ENCODE results near the gene AGBL4. TPM values are rescaled to one million over a fixed set of nuclear protein-coding genes. Genes with fewer than 3 reads are reported as not detected.
A peak's percentile ranks its signal among the peaks of the same experiment; 100 is the strongest.

Gene AGBL4
- total RNA-seq, 1 experiment from 2014 or later = 0.33 TPM

DNA sequence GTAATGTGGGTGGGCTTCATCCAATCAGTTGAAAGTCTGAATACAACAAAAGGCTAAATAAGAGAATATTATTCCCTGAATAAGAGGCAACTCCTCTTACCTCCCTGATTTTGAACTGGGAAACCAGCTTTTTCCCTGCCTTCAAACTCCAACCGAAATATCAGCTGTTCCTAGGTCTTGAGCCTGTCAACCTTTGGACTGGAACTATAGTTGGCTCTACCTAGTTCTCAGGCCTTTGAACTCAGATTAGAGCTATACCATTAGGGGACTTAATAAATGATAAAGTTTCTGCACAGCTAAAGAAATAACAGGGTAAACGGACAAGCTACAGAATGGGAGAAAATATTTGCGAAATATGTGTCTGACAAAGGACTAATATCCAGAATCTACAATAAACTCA is 1203.3 kb downstream of the AGBL4 start:
- H3K4me3 ChIP-seq (ENCODE audit: low read length) = no peak overlapping the region
- H3F3A ChIP-seq (ENCODE audit: low read length, unreplicated experiment) = no peaks in the 10 kb centered on the region
- no peaks in the 10 kb centered on the region for H3K4me1 ChIP-seq (ENCODE audit: insufficient read depth, low read length)
- intact Hi-C loops (cut with micrococcal nuclease) = no loop called here
- no peak overlapping the region for H3K9ac ChIP-seq (ENCODE audit: low read length)
- TF ChIP-seq, protein P1, sequence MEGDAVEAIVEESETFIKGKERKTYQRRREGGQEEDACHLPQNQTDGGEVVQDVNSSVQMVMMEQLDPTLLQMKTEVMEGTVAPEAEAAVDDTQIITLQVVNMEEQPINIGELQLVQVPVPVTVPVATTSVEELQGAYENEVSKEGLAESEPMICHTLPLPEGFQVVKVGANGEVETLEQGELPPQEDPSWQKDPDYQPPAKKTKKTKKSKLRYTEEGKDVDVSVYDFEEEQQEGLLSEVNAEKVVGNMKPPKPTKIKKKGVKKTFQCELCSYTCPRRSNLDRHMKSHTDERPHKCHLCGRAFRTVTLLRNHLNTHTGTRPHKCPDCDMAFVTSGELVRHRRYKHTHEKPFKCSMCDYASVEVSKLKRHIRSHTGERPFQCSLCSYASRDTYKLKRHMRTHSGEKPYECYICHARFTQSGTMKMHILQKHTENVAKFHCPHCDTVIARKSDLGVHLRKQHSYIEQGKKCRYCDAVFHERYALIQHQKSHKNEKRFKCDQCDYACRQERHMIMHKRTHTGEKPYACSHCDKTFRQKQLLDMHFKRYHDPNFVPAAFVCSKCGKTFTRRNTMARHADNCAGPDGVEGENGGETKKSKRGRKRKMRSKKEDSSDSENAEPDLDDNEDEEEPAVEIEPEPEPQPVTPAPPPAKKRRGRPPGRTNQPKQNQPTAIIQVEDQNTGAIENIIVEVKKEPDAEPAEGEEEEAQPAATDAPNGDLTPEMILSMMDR (conservative IDR thresholded peaks at IDR 0.05; ENCODE audit: low read depth, low read length) = no peak
- TF ChIP-seq EZH2phosphoT487 (IDR thresholded peaks at IDR 0.05; ENCODE audit: borderline replicate concordance, low read length) (no peak), EZH2 (IDR thresholded peaks at IDR 0.05; ENCODE audit: low read length, unreplicated experiment) (no peak)
- ATAC-seq = no peak
- ChIA-PET CTCF (no interaction called here), POLR2A (ENCODE audit: unreplicated experiment) (no interaction called here)
- H3K27ac ChIP-seq (ENCODE audit: low read length) = no peak overlapping the region
- no peak overlapping the region for H2AFZ ChIP-seq (ENCODE audit: low read length)
- H3K79me2 ChIP-seq (ENCODE audit: low read length) = no peaks in the 10 kb centered on the region
- H3K9me3 ChIP-seq (ENCODE audit: low read length) = no peaks in the 10 kb centered on the region
- H3K36me3 ChIP-seq (ENCODE audit: low read depth, low read length) = no peaks in the 10 kb centered on the region
- H3K27me3 ChIP-seq (ENCODE audit: low read length) = no peaks in the 10 kb centered on the region
- no peak overlapping the region for H3K4me2 ChIP-seq (ENCODE audit: low read length)
- H3K9me2 ChIP-seq (replicated peaks; ENCODE audit: low read length) = no peaks in the 10 kb centered on the region
- no peak for DNase-seq
- no peaks in the 10 kb centered on the region for H4K20me1 ChIP-seq (ENCODE audit: low read length)
- no TSS peak for BruUV-seq (replicated peaks)

DNA sequence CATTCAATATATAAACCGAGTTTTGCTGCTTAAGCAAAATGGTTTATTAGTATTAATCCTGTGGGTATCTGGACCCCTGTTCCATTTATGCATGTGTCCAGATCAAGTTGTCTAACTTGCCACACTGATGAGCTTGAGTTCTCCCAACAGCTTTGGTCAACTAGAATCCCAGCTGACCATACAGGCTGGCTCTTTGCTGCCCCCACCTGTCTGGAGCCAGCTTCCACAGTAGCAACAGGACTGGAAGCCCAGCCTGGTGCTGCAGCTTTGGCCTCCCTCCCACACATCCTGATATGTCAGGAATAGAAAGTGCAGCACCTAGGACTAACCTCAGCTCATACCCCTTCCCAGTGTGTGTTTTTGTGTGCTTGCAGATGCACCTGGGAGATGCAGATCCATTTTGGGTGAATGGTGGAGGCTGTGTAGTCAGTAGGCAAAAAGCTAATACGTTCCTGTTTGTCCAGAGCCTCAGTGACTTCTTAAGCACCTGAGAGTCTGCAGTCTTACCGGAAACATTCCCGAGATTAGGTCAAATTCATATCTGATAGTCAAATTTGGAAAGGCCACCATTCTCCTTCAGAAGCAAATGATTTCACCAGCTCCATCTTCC is 1206.1 kb downstream of the AGBL4 start:
- no peaks in the 10 kb centered on the region for H3K9me3 ChIP-seq (ENCODE audit: low read length)
- H3K79me2 ChIP-seq (ENCODE audit: low read length) = no peaks in the 10 kb centered on the region
- H3K27me3 ChIP-seq (ENCODE audit: low read length) = no peaks in the 10 kb centered on the region
- H3K4me2 ChIP-seq (ENCODE audit: low read length) = no peak overlapping the region
- BruUV-seq (replicated peaks) = no TSS peak
- no peaks in the 10 kb centered on the region for H3K4me1 ChIP-seq (ENCODE audit: insufficient read depth, low read length)
- TF ChIP-seq, protein P1 (conservative IDR thresholded peaks at IDR 0.05; ENCODE audit: low read depth, low read length) = peak; percentile 91
- no peak for TF ChIP-seq EZH2phosphoT487 (IDR thresholded peaks at IDR 0.05; ENCODE audit: borderline replicate concordance, low read length)
- no peak overlapping the region for H3K4me3 ChIP-seq (ENCODE audit: low read length)
- DNase-seq (peak; percentile 73), ATAC-seq (peak; percentile 92)
- H3K27ac ChIP-seq (ENCODE audit: low read length) = no peak overlapping the region
- H3K9me2 ChIP-seq (replicated peaks; ENCODE audit: low read length) = no peaks in the 10 kb centered on the region
- POLR2A ChIA-PET (ENCODE audit: unreplicated experiment) = no interaction called here
- CTCF ChIA-PET = interaction anchor here (0.6 to 1.6 kb wide), 6 partner anchors 52 to 245 kb away, joined by 3 to 47 read pairs (median 6); no protein-coding TSS in a partner anchor
- no peak overlapping the region for H2AFZ ChIP-seq (ENCODE audit: low read length)
- no peaks in the 10 kb centered on the region for H3K36me3 ChIP-seq (ENCODE audit: low read depth, low read length)
- H3F3A ChIP-seq (ENCODE audit: low read length, unreplicated experiment) = no peaks in the 10 kb centered on the region
- no peaks in the 10 kb centered on the region for H4K20me1 ChIP-seq (ENCODE audit: low read length)
- H3K9ac ChIP-seq (ENCODE audit: low read length) = no peak overlapping the region
- intact Hi-C loops (cut with micrococcal nuclease) = loop anchor here (2.0 to 5.0 kb wide), 3 partner anchors 120 to 245 kb away; no protein-coding TSS in a partner anchor

DNA sequence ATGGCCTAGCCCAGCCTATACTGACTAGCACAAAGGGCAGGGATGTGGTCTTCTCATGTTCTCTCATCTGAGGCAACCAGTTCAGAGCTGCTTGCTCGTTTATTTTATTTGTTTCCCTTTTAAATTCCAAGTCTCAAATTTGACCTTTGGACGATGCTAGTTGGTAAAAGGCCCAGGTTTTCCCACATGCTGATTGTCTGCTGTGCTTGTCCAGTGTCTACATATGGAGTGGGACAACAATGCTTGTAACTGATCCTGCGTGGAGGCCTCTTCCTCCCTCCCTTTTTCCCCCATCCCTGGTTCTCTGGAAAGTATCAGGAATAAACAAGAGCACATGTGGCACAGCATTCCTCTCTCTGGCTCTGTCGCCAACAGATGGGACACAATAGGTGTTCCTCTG is 1213.0 kb downstream of the AGBL4 start:
- no TSS peak for BruUV-seq (replicated peaks)
- TF ChIP-seq EZH2 (IDR thresholded peaks at IDR 0.05; ENCODE audit: low read length, unreplicated experiment) (no peak), EZH2phosphoT487 (IDR thresholded peaks at IDR 0.05; ENCODE audit: borderline replicate concordance, low read length) (no peak)
- TF ChIP-seq, protein P1 (conservative IDR thresholded peaks at IDR 0.05; ENCODE audit: low read depth, low read length) = no peak
- no peaks in the 10 kb centered on the region for H3K27me3 ChIP-seq (ENCODE audit: low read length)
- no peaks in the 10 kb centered on the region for H3K9me2 ChIP-seq (replicated peaks; ENCODE audit: low read length)
- no peaks in the 10 kb centered on the region for H3K4me1 ChIP-seq (ENCODE audit: insufficient read depth, low read length)
- H3K27ac ChIP-seq (ENCODE audit: low read length) = no peak overlapping the region
- H3F3A ChIP-seq (ENCODE audit: low read length, unreplicated experiment) = no peaks in the 10 kb centered on the region
- H3K9ac ChIP-seq (ENCODE audit: low read length) = no peak overlapping the region
- H3K9me3 ChIP-seq (ENCODE audit: low read length) = no peaks in the 10 kb centered on the region
- no peaks in the 10 kb centered on the region for H3K36me3 ChIP-seq (ENCODE audit: low read depth, low read length)
- no peak overlapping the region for H3K4me2 ChIP-seq (ENCODE audit: low read length)
- ATAC-seq = no peak
- H2AFZ ChIP-seq (ENCODE audit: low read length) = no peak overlapping the region
- ChIA-PET CTCF (no interaction called here), POLR2A (ENCODE audit: unreplicated experiment) (no interaction called here)
- no peak overlapping the region for H3K4me3 ChIP-seq (ENCODE audit: low read length)
- intact Hi-C loops (cut with micrococcal nuclease) = no loop called here
- no peaks in the 10 kb centered on the region for H4K20me1 ChIP-seq (ENCODE audit: low read length)
- no peak for DNase-seq
- H3K79me2 ChIP-seq (ENCODE audit: low read length) = no peaks in the 10 kb centered on the region
